ENCODE data around the gene CT55.

- TF ChIP-seq CTCF (IDR thresholded peaks at IDR 0.05) (no peak), POLR2A (IDR thresholded peaks at IDR 0.05) (no peak)
These were observed 29.1 kb upstream of the CT55 start for GRCh38 chrX:135200297-135200696.
